Measurements from ENCODE around the gene DUXB. TPM values are rescaled to one million over a fixed set of nuclear protein-coding genes. Genes with fewer than 3 reads are reported as not detected.

Gene DUXB
- total and polyA plus RNA-seq, 8 donors: not detected

- DNase-seq: no peak
- ATAC-seq: no peak
- Histone ChIP-seq H3K9me3 (no peaks in the 10 kb centered on the region), H3K4me1 (peaks cover 5 to 30% (median 25%) of the 10 kb centered on the region in 3 donors), H3K27ac (no peak overlapping the region), H3K27me3 (no peaks in the 10 kb centered on the region), H3K36me3 (peaks cover 0 to 45% (median 18%) of the 10 kb centered on the region in 3 donors), H3K4me3 (no peak overlapping the region)
- no peak for FAIRE-seq
- 55 to 73% methylated on average over 1 of the region's 1 CpG for WGBS, 2 donors
- no peak for TF ChIP-seq CTCF (IDR thresholded peaks at IDR 0.05)
- intact Hi-C loops (cut with DNase I): no loop called here
Observed at GRCh38 chr16:75653922-75654321, 47.3 kb downstream of the DUXB start.

GRCh38 chr16:75648265-75649076 lies 52.8 kb downstream of the DUXB start:
- WGBS, 2 donors: 0% methylated on average over 61 to 62 of the region's 62 CpGs
- DNase-seq (peak; percentile 73 to 89 (median 84)), ATAC-seq (peak; percentile 72 to 81 (median 79)), FAIRE-seq (no peak)
- intact Hi-C loops (cut with DNase I): no loop called here
- H3K27ac ChIP-seq: peak overlapping the region; percentile 84 to 99 (median 90)
- TF ChIP-seq CTCF (IDR thresholded peaks at IDR 0.05): no peak
- H3K9me3 ChIP-seq: no peaks in the 10 kb centered on the region
- peaks cover 21 to 41% (median 36%) of the 10 kb centered on the region in 3 donors for H3K4me1 ChIP-seq
- H3K4me3 ChIP-seq: peak overlapping the region; percentile 85 to 100 (median 94)
- H3K27me3 ChIP-seq: no peaks in the 10 kb centered on the region
- no peaks in the 10 kb centered on the region for H3K36me3 ChIP-seq

- Histone ChIP-seq H3K9me3 (no peaks in the 10 kb centered on the region), H3K27me3 (no peaks in the 10 kb centered on the region), H3K4me3 (peak within 1 kb of the TSS; percentile 85 to 100 (median 94)), H3K4me1 (peaks cover 18 to 34% (median 32%) of the 10 kb centered on the region in 3 donors), H3K36me3 (no peaks in the 10 kb centered on the region), H3K27ac (peak within 1 kb of the TSS; percentile 84 to 99 (median 90))
- FAIRE-seq (no peak), DNase-seq (peak; percentile 90 to 96 (median 93)), ATAC-seq (peak; percentile 94 to 97 (median 96))
- 0% methylated on average over 72 to 76 of the region's 76 CpGs for WGBS, 2 donors
- intact Hi-C loops (cut with DNase I): no loop called here
- no peak for TF ChIP-seq CTCF (IDR thresholded peaks at IDR 0.05)
Observed at GRCh38 chr16:75647492-75648264, 53.6 kb downstream of the DUXB start, which contains the start of the genes KARS1 and TERF2IP. Gene KARS1, minus strand, starts transcription at chr16:75647665. Its CDS starts 26 bp downstream, at chr16:75647639. Gene TERF2IP, plus strand, starts transcription at chr16:75647773. Its CDS starts 110 bp downstream, at chr16:75647883.

GRCh38 chr16:75647112-75647491 lies 54.2 kb downstream of the DUXB start:
- no peak for DNase-seq
- FAIRE-seq: no peak
- H3K27me3 ChIP-seq: no peaks in the 10 kb centered on the region
- intact Hi-C loops (cut with DNase I): no loop called here
- H3K36me3 ChIP-seq: no peaks in the 10 kb centered on the region
- peak overlapping the region; percentile 84 to 99 (median 90) for H3K27ac ChIP-seq
- no peaks in the 10 kb centered on the region for H3K9me3 ChIP-seq
- no peak for TF ChIP-seq CTCF (IDR thresholded peaks at IDR 0.05)
- peaks cover 16 to 28% (median 26%) of the 10 kb centered on the region in 3 donors for H3K4me1 ChIP-seq
- 0% methylated on average over 18 of the region's 18 CpGs for WGBS, 2 donors
- H3K4me3 ChIP-seq: peak overlapping the region; percentile 85 to 100 (median 94)
- ATAC-seq: peak; percentile 8 to 25 (median 22)
